Endodermal cell (in vitro differentiated cells): ENCODE results near the gene TCFL5. TPM values are rescaled to one million over a fixed set of nuclear protein-coding genes. Genes with fewer than 3 reads are reported as not detected.

Source experiments
- DNase-seq: peaks from one replicate; pipeline ENCODE4 v3.0.0-alpha.2; 2017
- H3K27ac ChIP-seq: 2 replicates; pipeline ENCODE4 v1.5.1; 2013; ENCODE audit warnings: mild to moderate bottlenecking, low read depth, low read length, moderate library complexity
- H3K27me3 ChIP-seq: 2 replicates; pipeline ENCODE4 v1.6.1; 2013; ENCODE audit warnings: mild to moderate bottlenecking, low read length, moderate library complexity; ENCODE audit not compliant: insufficient read depth, control insufficient read depth, poor library complexity, severe bottlenecking
- H3K36me3 ChIP-seq: 2 replicates; pipeline ENCODE4 v1.7.0; 2013; ENCODE audit warnings: mild to moderate bottlenecking, low read length, moderate library complexity; ENCODE audit not compliant: control insufficient read depth, insufficient read depth
- H3K4me1 ChIP-seq: one replicate; pipeline ENCODE4 v1.7.0; 2013; ENCODE audit warnings: low read length; ENCODE audit not compliant: control insufficient read depth, insufficient read depth
- H3K4me3 ChIP-seq: 2 replicates; pipeline ENCODE4 v1.5.1; 2013; ENCODE audit warnings: mild to moderate bottlenecking, low read length, moderate library complexity
- H3K9ac ChIP-seq: 2 replicates; pipeline ENCODE4 v1.6.1; 2013; ENCODE audit warnings: mild to moderate bottlenecking, low read length, moderate library complexity; ENCODE audit not compliant: poor library complexity, severe bottlenecking; ENCODE audit errors: extremely low read depth
- H3K9me3 ChIP-seq: 2 replicates; pipeline ENCODE4 v1.6.1; 2013; ENCODE audit warnings: mild to moderate bottlenecking, low read length, moderate library complexity; ENCODE audit not compliant: control insufficient read depth
- H3K27ac Mint-ChIP-seq: 2 replicates; pipeline ENCODE4 v1.8.0; 2020; ENCODE audit warnings: mixed read lengths
- H3K27me3 Mint-ChIP-seq: 2 replicates; pipeline ENCODE4 v1.8.0; 2021; ENCODE audit warnings: mild to moderate bottlenecking, mixed read lengths; ENCODE audit not compliant: insufficient read depth
- H3K36me3 Mint-ChIP-seq: 2 replicates; pipeline ENCODE4 v1.8.0; 2020; ENCODE audit warnings: low read depth, mixed read lengths
- H3K4me1 Mint-ChIP-seq: 2 replicates; pipeline ENCODE4 v1.8.0; 2020; ENCODE audit warnings: mixed read lengths
- H3K4me3 Mint-ChIP-seq: 2 replicates; pipeline ENCODE4 v1.8.0; 2020; ENCODE audit warnings: mild to moderate bottlenecking, moderate library complexity, mixed read lengths
- H3K9me3 Mint-ChIP-seq: 2 replicates; pipeline ENCODE4 v1.8.0; 2020; ENCODE audit warnings: mild to moderate bottlenecking, mixed read lengths
- CTCF ChIP-seq: fragments of 200-600 bp; sonication (generic); conservative IDR thresholded peaks from 2 replicates; pipeline ENCODE4 v1.5.0; 2021; ENCODE audit warnings: antibody characterized with exemption, mild to moderate bottlenecking
- WGBS, 2 experiments: methylation state at CpG; one replicate each; pipeline versions ENCODE4 v1.1.5 to v1.1.7; 2013; ENCODE audit warnings: missing lambda C conversion rate in 2 of 2, mixed read lengths in 1 of 2; ENCODE audit not compliant: insufficient coverage in 1 of 2, insufficient read length in 1 of 2; 5-methylcytosine and 5-hydroxymethylcytosine counted together
- total RNA-seq, 2 donors: library from RNA; stranded (reverse); fragmentation: NEBNext Ultra II Directional in 1 of 2; extraction: Animal tissue kit (Norgen Biotek cat#: 25700) in 1 of 2; gene quantifications; 2 replicates in 1 of 2; 3 replicates in 1 of 2; pipeline ENCODE4 v1.2.1, GENCODE V29; 2021

TCFL5 gene
- total RNA-seq, 2 donors from 2014 or later = 15.8 to 17.4 TPM

DNA sequence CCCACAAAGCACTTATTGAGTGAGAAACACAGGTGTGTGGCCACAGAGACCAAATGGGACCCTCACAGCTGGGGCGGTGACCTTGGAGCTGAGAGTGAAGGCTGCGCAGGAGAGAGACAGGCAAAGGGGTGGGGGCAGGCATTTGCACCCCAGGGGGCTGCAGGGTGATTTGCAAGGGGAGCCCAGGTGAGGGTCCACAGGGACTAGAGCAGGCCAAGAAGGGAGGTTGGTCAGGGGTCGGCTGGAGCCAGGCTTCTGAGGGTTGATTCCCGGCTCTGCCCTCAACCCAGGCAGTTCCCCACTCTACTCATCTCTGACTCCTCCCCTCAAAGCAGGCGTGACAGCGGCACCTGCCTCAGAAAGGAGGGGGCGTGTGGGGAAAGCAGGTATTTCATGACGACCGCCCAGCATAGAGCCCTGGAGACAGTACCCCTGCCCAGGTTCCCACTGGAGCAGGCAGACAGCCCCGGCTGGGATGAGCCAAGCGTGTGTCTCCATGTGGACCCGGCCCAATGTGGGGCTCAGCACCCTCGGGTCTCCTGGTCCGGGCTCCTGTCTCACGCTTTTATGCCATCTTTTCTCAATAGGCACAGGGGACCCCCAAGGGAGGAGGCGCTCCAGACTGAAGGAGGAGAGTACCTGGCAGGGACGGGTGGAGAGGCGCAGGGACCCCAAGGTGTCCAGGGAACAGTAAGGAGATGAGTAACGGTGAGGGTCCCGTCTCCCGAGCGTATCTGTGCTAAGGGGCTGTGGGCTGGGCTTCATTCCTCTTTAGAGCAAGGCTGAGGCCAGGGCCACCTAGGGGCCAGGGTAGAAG lies 68.5 kb downstream of the TCFL5 start:
- WGBS, 2 experiments = 87 to 96% methylated on average over 13 to 22 of the region's 22 CpGs
- H3K4me1 ChIP-seq = peaks cover 4% of the 10 kb centered on the region
- no peak overlapping the region for H3K9ac ChIP-seq
- DNase-seq = peak; percentile 65
- Mint-ChIP-seq H3K9me3 (no peaks in the 10 kb centered on the region), H3K27me3 (peaks cover 18% of the 10 kb centered on the region), H3K27ac (no peak overlapping the region), H3K4me3 (no peak overlapping the region), H3K4me1 (no peaks in the 10 kb centered on the region), H3K36me3 (peaks cover 2% of the 10 kb centered on the region)
- no peak overlapping the region for H3K27ac ChIP-seq
- peaks cover 16% of the 10 kb centered on the region for H3K27me3 ChIP-seq
- no peaks in the 10 kb centered on the region for H3K9me3 ChIP-seq
- H3K4me3 ChIP-seq = no peak overlapping the region
- no peak for TF ChIP-seq CTCF
- no peaks in the 10 kb centered on the region for H3K36me3 ChIP-seq

DNA sequence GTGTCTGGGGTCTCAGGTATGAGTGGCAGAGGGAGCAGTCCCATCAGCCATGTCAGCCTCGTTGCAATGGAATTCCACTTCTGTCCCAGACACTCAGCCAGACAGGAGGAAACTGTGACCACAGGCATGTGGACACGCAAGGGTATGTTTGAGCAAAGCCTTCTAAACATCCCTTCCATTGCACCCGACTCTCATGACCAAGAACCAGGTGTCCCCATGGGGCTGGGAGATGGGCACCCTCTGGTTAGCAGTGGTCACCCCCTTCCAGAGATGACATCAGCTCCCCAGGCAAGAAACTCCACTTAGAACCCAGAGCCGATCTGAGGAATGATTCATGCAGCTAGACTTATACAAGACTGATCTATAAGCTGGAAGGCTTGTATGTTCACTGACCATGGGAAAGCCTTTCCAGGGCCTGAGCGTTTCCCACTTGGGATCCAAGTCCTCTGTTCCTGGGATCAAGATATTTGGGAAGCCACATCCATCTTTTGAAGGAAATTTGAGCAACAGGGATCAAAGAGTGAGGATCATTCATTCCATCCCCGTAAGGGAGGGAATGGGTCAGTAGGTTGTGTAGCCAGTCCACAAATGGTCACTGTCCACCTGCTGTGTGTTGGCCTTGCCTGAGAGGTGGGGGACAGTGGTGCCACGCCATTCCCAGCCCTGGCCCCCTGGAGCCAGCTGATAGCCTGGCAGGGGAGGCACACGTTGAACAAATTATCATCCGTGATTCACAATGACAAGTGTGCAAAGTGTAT lies 69.3 kb downstream of the TCFL5 start:
- Mint-ChIP-seq H3K27me3 (peaks cover 20% of the 10 kb centered on the region), H3K4me3 (no peak overlapping the region), H3K4me1 (no peaks in the 10 kb centered on the region), H3K9me3 (no peaks in the 10 kb centered on the region), H3K36me3 (no peaks in the 10 kb centered on the region), H3K27ac (no peak overlapping the region)
- TF ChIP-seq CTCF = no peak
- Histone ChIP-seq H3K36me3 (no peaks in the 10 kb centered on the region), H3K4me1 (peaks cover 4% of the 10 kb centered on the region), H3K9me3 (no peaks in the 10 kb centered on the region), H3K27ac (no peak overlapping the region), H3K9ac (no peak overlapping the region), H3K4me3 (no peak overlapping the region), H3K27me3 (peaks cover 16% of the 10 kb centered on the region)
- no peak for DNase-seq
- 83 to 86% methylated on average over 8 to 9 of the region's 9 CpGs for WGBS, 2 experiments

DNA sequence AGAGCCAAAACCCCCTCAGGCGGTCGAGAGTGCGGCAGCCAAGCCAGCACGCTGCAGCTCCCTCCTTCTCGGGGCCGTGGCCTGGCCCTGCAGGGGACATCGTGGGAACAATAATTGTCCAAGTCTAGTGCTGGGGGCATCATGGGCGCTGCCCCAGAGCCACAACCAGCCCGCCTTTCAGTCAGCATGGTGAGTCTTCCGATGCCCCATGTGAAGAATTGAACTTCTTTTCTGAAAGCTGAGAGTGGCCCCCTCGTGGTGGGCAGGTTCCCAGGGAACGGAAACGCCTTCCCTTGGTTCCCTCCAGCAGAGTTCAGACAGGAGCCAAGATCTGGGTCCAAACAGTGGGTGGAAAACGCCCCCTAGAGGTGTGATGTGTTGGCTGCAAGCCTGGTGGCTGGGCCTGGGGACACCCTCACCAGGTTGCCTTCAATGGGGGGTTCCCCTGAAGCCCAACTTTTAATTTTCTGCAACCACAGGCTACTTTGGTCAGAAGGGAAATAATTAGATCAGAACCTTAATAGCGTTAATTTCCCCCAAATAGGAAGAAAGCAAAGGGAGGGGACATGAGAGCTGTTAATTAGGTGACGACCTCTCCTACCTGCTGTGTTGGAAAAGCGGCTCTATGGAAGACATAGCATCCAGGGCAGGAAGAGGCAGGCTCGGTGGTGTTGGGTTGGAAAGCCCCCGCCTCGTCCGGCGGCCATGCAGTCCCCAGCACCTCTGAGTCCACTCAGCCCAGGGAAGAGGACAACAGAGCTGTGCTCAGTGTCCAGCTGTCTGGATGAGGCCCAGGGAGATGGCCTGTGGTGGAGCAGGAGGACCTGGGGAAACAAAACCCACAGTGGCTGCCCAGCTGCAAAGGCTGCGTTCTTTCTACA lies 70.1 kb downstream of the TCFL5 start:
- Histone ChIP-seq H3K9me3 (no peaks in the 10 kb centered on the region), H3K27ac (no peak overlapping the region), H3K9ac (no peak overlapping the region), H3K36me3 (no peaks in the 10 kb centered on the region), H3K27me3 (peaks cover 16% of the 10 kb centered on the region), H3K4me1 (no peaks in the 10 kb centered on the region), H3K4me3 (no peak overlapping the region)
- Mint-ChIP-seq H3K4me3 (peak overlapping the region; percentile 29), H3K36me3 (no peaks in the 10 kb centered on the region), H3K27ac (no peak overlapping the region), H3K27me3 (peaks cover 20% of the 10 kb centered on the region), H3K9me3 (no peaks in the 10 kb centered on the region), H3K4me1 (no peaks in the 10 kb centered on the region)
- peak; percentile 96 for DNase-seq
- WGBS, 2 experiments = 32 to 40% methylated on average over 20 to 23 of the region's 23 CpGs
- TF ChIP-seq CTCF = peak; percentile 99
